Measurements from ENCODE around the gene UBE2L5. TPM values are rescaled to one million over a fixed set of nuclear protein-coding genes. Genes with fewer than 3 reads are reported as not detected.

The UBE2L5 gene
- total and polyA plus RNA-seq, 2 of the 8 experiments (the other 6 are each of a cell fraction or from before 2014, with no cell fraction given), result not detected

- TF ChIP-seq CHD1 (IDR thresholded peaks at IDR 0.05; ENCODE audit: low read depth, low read length), result no peak
- no peak for TF ChIP-seq CHD2 (IDR thresholded peaks at IDR 0.05; ENCODE audit: low read length)
- no peak for TF ChIP-seq ASH2L (IDR thresholded peaks at IDR 0.05; ENCODE audit: low read length)
Observed at GRCh38 chr13:30415430-30416030, 6.8 kb upstream of the UBE2L5 start (continued).

Data from H1 (cell line).